Esophagus muscularis mucosa (tissue), 4 donors: ENCODE results near the gene TBCEL. TPM values are rescaled to one million over a fixed set of nuclear protein-coding genes. Genes with fewer than 3 reads are reported as not detected.

Experiments used
- DNase-seq: peaks from one replicate; pipeline ENCODE4 v3.0.0-alpha.2; 2017; ENCODE audit errors: extremely low spot score
- H3K27ac ChIP-seq, 4 donors: fragments of 200-600 bp; sonication (generic); replicated peaks in 1 of 4; 1 replicate in 3 of 4; 2 replicates in 1 of 4; pipeline ENCODE4 v1.5.1; 2016 to 2019; ENCODE audit warnings: mild to moderate bottlenecking in 1 of 4
- H3K27me3 ChIP-seq, 4 donors: fragments of 200-600 bp; sonication (generic); one replicate each; pipeline versions ENCODE4 v1.5.1 to v1.6.0; 2016 to 2019
- H3K36me3 ChIP-seq, 4 donors: fragments of 200-600 bp; sonication (generic); one replicate each; pipeline ENCODE4 v1.5.1; 2016 to 2019
- H3K4me1 ChIP-seq, 4 donors: fragments of 200-600 bp; sonication (generic); one replicate each; pipeline ENCODE4 v1.5.1; 2016 to 2019
- H3K4me3 ChIP-seq, 4 donors: fragments of 200-600 bp; sonication (generic); 1 replicate in 2 of 4; 2 replicates in 2 of 4; pipeline ENCODE4 v1.5.1; 2016 to 2019; ENCODE audit warnings: mild to moderate bottlenecking in 4 of 4, moderate library complexity in 1 of 4
- H3K9me3 ChIP-seq, 4 donors: fragments of 200-600 bp; sonication (generic); 1 replicate in 3 of 4; 2 replicates in 1 of 4; pipeline ENCODE4 v1.5.1; 2016 to 2019
- EP300 ChIP-seq: sonication (generic); formaldehyde crosslinking; IDR thresholded peaks from one replicate; pipeline ENCODE4 v1.6.1; 2017; ENCODE audit warnings: antibody characterized with exemption
- POLR2A ChIP-seq: fragments of 450-650 bp; IDR thresholded peaks from one replicate; pipeline ENCODE4 v1.6.1; 2017; ENCODE audit warnings: antibody characterized with exemption, moderate library complexity, mild to moderate bottlenecking, low read depth
- POLR2AphosphoS5 ChIP-seq, 2 donors: sonication (generic); formaldehyde crosslinking; IDR thresholded peaks; one replicate each; pipeline ENCODE4 v1.6.1; 2017; ENCODE audit warnings: antibody characterized with exemption in 2 of 2
- WGBS: methylation state at CpG from one replicate; pipeline ENCODE4 v1.1.5; 2018; 5-methylcytosine and 5-hydroxymethylcytosine counted together
- intact Hi-C: fragments of 100-400 bp; cut with DNase I; formaldehyde crosslinking; loops from one replicate; pipeline ENCODE4 v1.15.1; 2023
- total RNA-seq, 4 donors: library from RNA; depleted of rRNA; stranded (reverse); fragments of >200 nt; gene quantifications; one replicate each; pipeline versions ENCODE4 v1.1.0 to v1.2.1, GENCODE V29; 2016
- TF ChIP-seq, protein P1 (sequence below), 3 experiments: fragments of 200-600 bp in 2 of 3; fragments of 450-650 bp in 1 of 3; sonication (generic) in 2 of 3; IDR thresholded peaks; one replicate each; pipeline ENCODE4 v1.5.1; 2017 to 2019; ENCODE audit warnings: antibody characterized with exemption in 3 of 3, mild to moderate bottlenecking in 2 of 3, moderate library complexity in 1 of 3

TBCEL gene
- total RNA-seq, 4 donors from 2014 or later: 25.0 to 31.4 (median 27.9) TPM

GRCh38 chr11:121127809-121128208 is 103.9 kb downstream of the TBCEL start:
- no peak for TF ChIP-seq POLR2AphosphoS5 (IDR thresholded peaks at IDR 0.05)
- TF ChIP-seq, protein P1, sequence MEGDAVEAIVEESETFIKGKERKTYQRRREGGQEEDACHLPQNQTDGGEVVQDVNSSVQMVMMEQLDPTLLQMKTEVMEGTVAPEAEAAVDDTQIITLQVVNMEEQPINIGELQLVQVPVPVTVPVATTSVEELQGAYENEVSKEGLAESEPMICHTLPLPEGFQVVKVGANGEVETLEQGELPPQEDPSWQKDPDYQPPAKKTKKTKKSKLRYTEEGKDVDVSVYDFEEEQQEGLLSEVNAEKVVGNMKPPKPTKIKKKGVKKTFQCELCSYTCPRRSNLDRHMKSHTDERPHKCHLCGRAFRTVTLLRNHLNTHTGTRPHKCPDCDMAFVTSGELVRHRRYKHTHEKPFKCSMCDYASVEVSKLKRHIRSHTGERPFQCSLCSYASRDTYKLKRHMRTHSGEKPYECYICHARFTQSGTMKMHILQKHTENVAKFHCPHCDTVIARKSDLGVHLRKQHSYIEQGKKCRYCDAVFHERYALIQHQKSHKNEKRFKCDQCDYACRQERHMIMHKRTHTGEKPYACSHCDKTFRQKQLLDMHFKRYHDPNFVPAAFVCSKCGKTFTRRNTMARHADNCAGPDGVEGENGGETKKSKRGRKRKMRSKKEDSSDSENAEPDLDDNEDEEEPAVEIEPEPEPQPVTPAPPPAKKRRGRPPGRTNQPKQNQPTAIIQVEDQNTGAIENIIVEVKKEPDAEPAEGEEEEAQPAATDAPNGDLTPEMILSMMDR (IDR thresholded peaks at IDR 0.05): no peak
- TF ChIP-seq EP300: no peak
- TF ChIP-seq POLR2A: no peak
- Histone ChIP-seq H3K4me3 (no peak overlapping the region), H3K27me3 (no peaks in the 10 kb centered on the region), H3K9me3 (peaks cover 0 to 4% (median 2%) of the 10 kb centered on the region in 4 donors), H3K4me1 (no peaks in the 10 kb centered on the region), H3K36me3 (peaks cover 0 to 4% (median 0%) of the 10 kb centered on the region in 4 donors), H3K27ac (no peak overlapping the region)
- 96% methylated on average over 25 of the region's 30 CpGs for WGBS
- no peak for DNase-seq
- intact Hi-C loops: no loop called here

DNA sequence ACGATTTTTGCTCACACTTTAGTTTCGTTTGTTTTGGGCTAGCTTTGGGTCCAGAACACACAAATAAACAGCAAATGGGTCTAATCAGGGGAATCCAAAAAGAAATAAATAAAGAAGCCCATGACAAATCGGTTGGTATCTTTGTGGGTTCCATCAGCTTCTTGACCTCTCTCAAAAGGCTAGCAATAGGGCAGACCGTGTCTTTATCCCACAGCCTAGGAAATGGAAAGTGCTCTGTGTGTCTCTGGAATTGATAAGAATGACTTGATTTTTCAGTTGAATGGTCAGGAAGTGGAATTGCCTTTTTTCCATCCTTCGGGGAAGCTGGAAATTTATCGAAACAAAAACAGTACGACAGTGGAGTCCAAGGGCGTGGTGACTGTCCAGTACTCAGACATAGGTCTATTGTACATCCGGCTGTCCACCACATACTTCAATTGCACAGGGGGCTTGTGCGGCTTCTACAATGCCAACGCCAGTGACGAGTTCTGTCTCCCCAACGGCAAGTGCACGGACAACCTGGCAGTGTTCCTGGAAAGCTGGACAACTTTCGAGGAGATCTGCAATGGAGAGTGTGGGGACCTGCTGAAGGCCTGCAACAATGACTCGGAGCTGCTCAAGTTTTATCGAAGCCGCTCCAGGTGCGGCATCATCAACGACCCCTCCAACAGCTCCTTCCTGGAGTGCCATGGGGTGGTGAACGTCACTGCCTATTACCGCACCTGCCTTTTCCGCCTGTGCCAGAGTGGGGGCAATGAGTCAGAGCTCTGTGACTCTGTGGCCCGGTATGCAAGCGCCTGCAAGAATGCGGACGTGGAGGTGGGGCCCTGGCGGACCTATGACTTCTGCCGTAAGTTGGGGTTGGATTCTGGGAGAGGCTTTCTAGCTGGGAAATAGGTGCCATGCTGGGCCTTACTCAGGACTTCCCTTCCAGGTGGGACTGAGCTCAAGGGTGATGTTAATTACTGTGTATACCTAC is 105.7 kb downstream of the TBCEL start:
- WGBS: 91% methylated on average over 29 of the region's 29 CpGs
- H3K9me3 ChIP-seq: no peaks in the 10 kb centered on the region
- no peak overlapping the region for H3K4me3 ChIP-seq
- peaks cover 0 to 3% (median 0%) of the 10 kb centered on the region in 4 donors for H3K4me1 ChIP-seq
- H3K27ac ChIP-seq: no peak overlapping the region
- intact Hi-C loops: no loop called here
- no peak for DNase-seq
- H3K27me3 ChIP-seq: no peaks in the 10 kb centered on the region
- H3K36me3 ChIP-seq: peaks cover 0 to 4% (median 0%) of the 10 kb centered on the region in 4 donors
- TF ChIP-seq POLR2A: no peak
- TF ChIP-seq EP300: no peak
- TF ChIP-seq POLR2AphosphoS5 (IDR thresholded peaks at IDR 0.05): no peak
- TF ChIP-seq, protein P1 (IDR thresholded peaks at IDR 0.05): no peak

DNA sequence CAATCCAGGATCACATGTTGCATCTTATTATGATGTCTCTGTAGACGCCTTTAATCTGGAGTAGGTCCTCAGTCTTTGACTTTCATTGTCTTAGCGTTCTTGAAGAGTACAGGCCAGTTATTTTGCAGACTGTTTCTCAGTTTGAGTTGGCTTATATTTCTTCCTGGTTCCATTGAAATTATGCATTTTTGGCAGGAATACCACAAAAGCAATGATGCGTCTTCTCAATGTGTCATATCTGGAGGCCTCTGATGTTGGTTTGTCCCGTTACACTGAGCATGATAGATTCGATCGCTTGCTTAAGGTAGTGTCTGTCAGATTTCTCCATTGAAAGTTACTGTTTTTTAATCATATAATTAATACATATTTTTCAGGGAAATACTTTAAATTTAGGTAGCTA is 107.8 kb downstream of the TBCEL start:
- H3K27ac ChIP-seq: no peak overlapping the region
- H3K4me3 ChIP-seq: no peak overlapping the region
- 87% methylated on average over 6 of the region's 6 CpGs for WGBS
- no peaks in the 10 kb centered on the region for H3K9me3 ChIP-seq
- peaks cover 0 to 11% (median 0%) of the 10 kb centered on the region in 4 donors for H3K4me1 ChIP-seq
- peaks cover 0 to 4% (median 0%) of the 10 kb centered on the region in 4 donors for H3K36me3 ChIP-seq
- no peaks in the 10 kb centered on the region for H3K27me3 ChIP-seq
- intact Hi-C loops: no loop called here
- TF ChIP-seq POLR2A: no peak
- TF ChIP-seq, protein P1 (IDR thresholded peaks at IDR 0.05): no peak
- no peak for TF ChIP-seq POLR2AphosphoS5 (IDR thresholded peaks at IDR 0.05)
- TF ChIP-seq EP300: no peak
- no peak for DNase-seq

DNA sequence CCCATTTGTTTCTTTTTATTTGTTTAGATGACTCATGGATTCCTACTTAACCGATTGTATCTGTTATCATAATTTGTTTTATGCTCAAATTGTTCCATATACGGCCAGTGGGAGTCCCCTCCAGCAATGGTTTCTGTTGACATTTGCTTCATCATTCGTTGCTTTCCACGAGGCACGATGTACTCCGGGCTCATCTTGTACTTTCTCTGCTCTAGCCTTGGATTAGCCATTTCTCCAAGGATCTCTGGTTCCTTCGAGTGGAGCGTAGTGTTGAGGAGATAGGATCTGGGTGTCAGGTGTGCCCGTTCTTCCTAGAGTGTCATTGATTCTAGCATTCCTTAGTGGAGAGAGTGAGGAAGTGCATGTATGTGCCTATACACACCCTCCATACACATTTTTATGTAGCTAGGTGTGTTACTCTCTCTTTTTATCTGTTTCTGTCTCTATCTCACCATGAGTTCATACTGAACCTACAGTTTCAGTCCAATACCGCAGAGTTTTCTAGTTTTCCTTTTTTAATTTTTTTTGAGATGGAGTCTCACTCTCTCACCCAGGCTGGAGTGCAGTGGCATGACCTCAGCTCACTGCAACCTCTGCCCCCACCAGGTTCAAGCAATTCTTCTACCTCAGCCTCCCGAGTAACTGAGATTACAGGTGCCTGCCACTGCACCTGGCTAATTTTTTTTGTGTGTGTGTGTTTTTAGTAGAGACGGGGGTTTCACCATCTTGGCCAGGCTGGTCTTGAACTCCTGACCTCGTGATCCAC is 108.5 kb downstream of the TBCEL start:
- 73% methylated on average over 13 of the region's 13 CpGs for WGBS
- H3K4me1 ChIP-seq: peaks cover 0 to 11% (median 0%) of the 10 kb centered on the region in 4 donors
- no peak overlapping the region for H3K4me3 ChIP-seq
- intact Hi-C loops: no loop called here
- DNase-seq: no peak
- H3K9me3 ChIP-seq: no peaks in the 10 kb centered on the region
- TF ChIP-seq EP300 (no peak), POLR2AphosphoS5 (IDR thresholded peaks at IDR 0.05) (no peak), POLR2A (no peak)
- TF ChIP-seq, protein P1 (IDR thresholded peaks at IDR 0.05): no peak
- H3K27me3 ChIP-seq: no peaks in the 10 kb centered on the region
- peaks cover 0 to 4% (median 0%) of the 10 kb centered on the region in 4 donors for H3K36me3 ChIP-seq
- H3K27ac ChIP-seq: no peak overlapping the region
